ENCODE data around the gene COQ10B. TPM values are rescaled to one million over a fixed set of nuclear protein-coding genes. Genes with fewer than 3 reads are reported as not detected.
A peak's percentile ranks its signal among the peaks of the same experiment; 100 is the strongest.

Gene COQ10B
- total RNA-seq, 4 donors from 2014 or later: 27.2 to 38.8 (median 30.0) TPM

DNA sequence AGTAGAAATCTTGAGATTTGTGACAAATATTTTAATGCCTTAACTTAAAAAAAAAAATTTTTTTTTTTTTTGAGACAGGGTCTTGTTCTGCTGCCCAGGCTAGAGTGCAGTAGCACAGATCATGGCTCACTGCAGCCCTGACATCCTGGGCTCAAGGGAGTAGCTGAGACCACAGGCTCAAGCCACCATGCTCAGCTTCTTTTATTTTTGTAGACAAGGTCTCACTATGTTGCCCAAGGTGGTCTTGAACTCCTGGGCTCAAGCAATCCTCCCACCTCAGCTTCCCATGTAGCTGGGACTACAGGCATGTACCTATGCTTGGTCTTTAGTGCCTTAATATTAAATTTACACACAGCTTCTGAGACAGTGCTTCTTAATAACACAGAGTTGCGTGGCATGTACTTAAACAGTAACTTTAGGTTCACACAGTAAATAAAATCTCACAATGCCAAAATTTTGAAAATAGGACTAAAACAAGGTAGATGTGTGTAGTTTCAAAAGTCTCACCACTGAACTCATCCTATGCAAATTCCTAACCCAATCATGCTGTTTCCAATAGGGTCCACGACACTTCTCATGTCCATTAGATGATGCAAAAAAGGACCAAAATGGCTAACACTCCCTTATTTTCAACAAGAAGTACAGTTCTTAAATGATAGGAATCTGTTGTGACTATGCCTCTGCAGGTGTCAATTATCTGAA lies 42.2 kb downstream of the COQ10B start:
- Histone ChIP-seq H3K9me3 (no peaks in the 10 kb centered on the region), H3K4me3 (replicated peaks in 1 of 3) (no peak overlapping the region), H3K27ac (no peak overlapping the region), H3K36me3 (peaks cover 57 to 62% of the 10 kb centered on the region in 2 donors), H3K27me3 (no peaks in the 10 kb centered on the region), H3K4me1 (peaks cover 0 to 19% of the 10 kb centered on the region in 2 donors)
- TF ChIP-seq, protein P1, sequence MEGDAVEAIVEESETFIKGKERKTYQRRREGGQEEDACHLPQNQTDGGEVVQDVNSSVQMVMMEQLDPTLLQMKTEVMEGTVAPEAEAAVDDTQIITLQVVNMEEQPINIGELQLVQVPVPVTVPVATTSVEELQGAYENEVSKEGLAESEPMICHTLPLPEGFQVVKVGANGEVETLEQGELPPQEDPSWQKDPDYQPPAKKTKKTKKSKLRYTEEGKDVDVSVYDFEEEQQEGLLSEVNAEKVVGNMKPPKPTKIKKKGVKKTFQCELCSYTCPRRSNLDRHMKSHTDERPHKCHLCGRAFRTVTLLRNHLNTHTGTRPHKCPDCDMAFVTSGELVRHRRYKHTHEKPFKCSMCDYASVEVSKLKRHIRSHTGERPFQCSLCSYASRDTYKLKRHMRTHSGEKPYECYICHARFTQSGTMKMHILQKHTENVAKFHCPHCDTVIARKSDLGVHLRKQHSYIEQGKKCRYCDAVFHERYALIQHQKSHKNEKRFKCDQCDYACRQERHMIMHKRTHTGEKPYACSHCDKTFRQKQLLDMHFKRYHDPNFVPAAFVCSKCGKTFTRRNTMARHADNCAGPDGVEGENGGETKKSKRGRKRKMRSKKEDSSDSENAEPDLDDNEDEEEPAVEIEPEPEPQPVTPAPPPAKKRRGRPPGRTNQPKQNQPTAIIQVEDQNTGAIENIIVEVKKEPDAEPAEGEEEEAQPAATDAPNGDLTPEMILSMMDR (IDR thresholded peaks at IDR 0.05): no peak
- no peak for TF ChIP-seq POLR2A (IDR thresholded peaks at IDR 0.05)
- intact Hi-C loops (cut with DNase I): no loop called here
- DNase-seq: no peak
- 92 to 96% methylated on average over 2 of the region's 2 CpGs for WGBS, 2 donors

DNA sequence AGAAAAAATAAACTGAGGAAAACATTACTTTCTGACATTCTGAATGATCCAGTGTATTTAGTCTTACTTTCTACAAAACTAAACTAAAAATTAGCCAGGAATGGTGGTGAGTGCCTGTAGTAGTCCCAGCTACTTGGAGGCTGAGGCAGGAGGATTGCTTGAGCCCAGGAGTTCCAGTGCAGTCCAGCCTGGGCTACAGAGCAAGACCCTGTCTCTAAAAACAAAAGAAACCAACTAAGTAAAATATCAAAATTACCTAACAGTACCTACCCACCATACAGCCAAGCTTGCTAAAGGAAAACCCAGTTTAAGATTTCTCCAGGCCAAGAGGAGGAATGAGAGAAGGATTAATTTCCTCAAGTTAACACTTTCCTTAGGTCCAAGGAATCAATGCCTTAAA lies 43.3 kb downstream of the COQ10B start:
- no peaks in the 10 kb centered on the region for H3K9me3 ChIP-seq
- no peak for TF ChIP-seq POLR2A (IDR thresholded peaks at IDR 0.05)
- TF ChIP-seq, protein P1 (IDR thresholded peaks at IDR 0.05): no peak
- intact Hi-C loops (cut with DNase I): no loop called here

DNA sequence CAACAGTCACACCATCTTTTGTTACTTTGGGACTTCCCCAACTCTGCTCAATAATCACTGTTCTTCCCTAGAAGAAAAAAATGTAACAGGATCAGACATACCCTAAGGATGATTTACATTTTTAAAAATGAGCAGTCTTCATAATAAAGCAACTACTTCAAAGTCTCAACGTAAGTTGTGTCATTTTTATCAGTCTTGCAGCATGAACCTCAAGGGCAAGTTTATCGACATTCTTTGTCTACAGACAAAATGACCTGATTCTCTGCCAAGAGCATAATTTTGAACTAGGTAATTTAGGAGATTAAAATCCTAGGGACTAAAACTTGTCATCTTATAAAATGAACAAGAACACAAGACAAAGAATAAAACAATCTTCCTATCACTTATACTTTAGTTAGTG lies 44.0 kb downstream of the COQ10B start:
- Histone ChIP-seq H3K36me3 (peaks cover 45% of the 10 kb centered on the region in 2 donors), H3K4me1 (peaks cover 12 to 30% of the 10 kb centered on the region in 2 donors), H3K27ac (no peak overlapping the region), H3K27me3 (no peaks in the 10 kb centered on the region), H3K4me3 (replicated peaks in 1 of 3) (no peak overlapping the region), H3K9me3 (no peaks in the 10 kb centered on the region)
- WGBS, 2 donors: 62 to 68% methylated on average over 2 of the region's 2 CpGs
- DNase-seq: no peak
- TF ChIP-seq, protein P1 (IDR thresholded peaks at IDR 0.05): no peak
- no peak for TF ChIP-seq POLR2A (IDR thresholded peaks at IDR 0.05)
- intact Hi-C loops (cut with DNase I): no loop called here

More for the DNA sequence above, 43.3 kb downstream of the COQ10B start:
- Histone ChIP-seq H3K27me3 (no peaks in the 10 kb centered on the region), H3K27ac (no peak overlapping the region), H3K36me3 (peaks cover 51% of the 10 kb centered on the region in 2 donors), H3K4me3 (replicated peaks in 1 of 3) (no peak overlapping the region), H3K4me1 (peaks cover 5 to 25% of the 10 kb centered on the region in 2 donors)
- DNase-seq: no peak

DNA sequence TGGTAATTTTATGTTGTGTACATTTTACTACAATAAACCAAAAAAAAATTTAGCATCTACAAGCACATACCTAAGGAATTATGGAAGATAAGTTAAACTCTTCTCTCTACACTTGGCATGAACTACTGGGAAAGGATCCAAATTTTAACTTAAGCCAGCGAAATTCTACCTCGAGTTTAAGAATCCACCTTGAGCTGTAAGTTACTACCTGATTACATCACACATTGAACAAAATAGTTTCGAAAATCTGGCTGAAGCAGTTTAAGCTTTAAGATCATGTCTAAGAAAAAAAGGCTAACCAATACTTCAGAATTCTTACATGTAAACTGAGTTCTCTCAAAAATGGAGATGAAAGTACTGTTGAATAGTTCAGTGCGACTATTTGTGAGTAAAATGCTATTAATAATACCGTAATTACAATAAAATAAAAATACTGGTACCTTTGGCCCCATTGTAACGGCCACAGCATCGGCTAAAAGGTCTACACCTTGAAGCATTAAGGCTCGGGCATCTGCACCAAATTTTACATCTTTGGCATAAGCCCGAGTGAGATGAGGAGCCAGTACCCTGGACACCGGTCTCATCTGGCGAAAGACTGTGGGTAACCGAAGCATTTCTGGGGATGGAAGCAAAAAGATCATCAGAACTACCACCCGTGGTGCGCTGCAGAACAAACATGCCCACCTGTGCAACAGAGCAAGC lies 45.0 kb downstream of the COQ10B start:
- 14 to 19% methylated on average over 14 of the region's 14 CpGs for WGBS, 2 donors
- DNase-seq: no peak
- TF ChIP-seq POLR2A (IDR thresholded peaks at IDR 0.05): no peak
- TF ChIP-seq, protein P1 (IDR thresholded peaks at IDR 0.05): no peak
- H3K4me1 ChIP-seq: peaks cover 13 to 30% of the 10 kb centered on the region in 2 donors
- no peaks in the 10 kb centered on the region for H3K9me3 ChIP-seq
- peak overlapping the region; percentile 0 to 94 (median 84) for H3K4me3 ChIP-seq (replicated peaks in 1 of 3)
- intact Hi-C loops (cut with DNase I): no loop called here
- peak overlapping the region in 2 of 3 donors; percentile 100 for H3K27ac ChIP-seq
- H3K27me3 ChIP-seq: no peaks in the 10 kb centered on the region
- H3K36me3 ChIP-seq: peaks cover 34% of the 10 kb centered on the region in 2 donors
